ENCODE results near the gene SPHK2.

The SPHK2 gene

DNA sequence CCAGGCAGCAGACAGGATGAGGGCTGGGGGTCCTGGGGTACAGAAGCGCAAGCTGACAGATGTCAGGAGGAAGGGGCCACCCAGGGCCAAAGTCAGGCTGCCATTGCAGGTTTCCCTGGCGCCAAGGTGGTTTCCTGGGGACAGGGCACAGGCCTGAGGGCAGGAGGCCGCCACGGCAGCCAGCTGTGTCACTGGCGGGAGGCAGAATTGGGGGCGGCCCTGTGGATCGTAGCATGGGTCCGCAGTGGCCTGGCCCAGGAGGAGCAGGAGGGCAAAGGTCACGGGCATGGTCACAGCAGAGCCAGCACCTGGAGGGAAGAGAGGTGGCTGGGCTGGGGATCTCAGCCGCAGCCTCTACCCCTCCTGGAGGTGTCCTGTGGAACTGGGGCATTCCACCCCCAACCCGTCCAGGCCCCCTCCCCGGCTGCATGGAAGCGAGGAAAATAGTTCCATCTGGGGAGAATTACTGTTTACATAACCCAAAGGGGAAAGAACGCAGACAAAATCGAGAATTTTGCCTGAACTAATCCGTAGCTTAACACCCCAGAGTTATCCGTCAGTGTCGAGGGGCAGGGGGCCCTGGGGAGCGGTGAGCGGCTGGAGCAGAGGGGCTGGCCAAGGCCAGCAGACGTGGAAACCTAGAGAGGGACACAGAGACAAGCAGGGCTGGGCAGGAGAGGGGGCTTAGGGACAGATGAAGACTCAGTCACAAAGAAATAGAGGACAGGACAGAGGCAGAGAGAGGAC lies 51.6 kb downstream of the SPHK2 start (continued):
- TF ChIP-seq ZNF311 (tag by site-specific recombination; IDR thresholded peaks at IDR 0.05; ENCODE audit: borderline replicate concordance) (no peak), ZNF211 (tag by site-specific recombination; IDR thresholded peaks at IDR 0.05; ENCODE audit: low read depth) (no peak), REPIN1 (tag by site-specific recombination; IDR thresholded peaks at IDR 0.05; ENCODE audit: low read depth) (no peak), ZSCAN16 (tag by site-specific recombination; IDR thresholded peaks at IDR 0.05) (no peak), ZNF596 (tag by site-specific recombination; IDR thresholded peaks at IDR 0.05) (no peak), CTCF (tag by site-specific recombination; IDR thresholded peaks at IDR 0.05) (no peak), ZNF239 (tag by site-specific recombination; IDR thresholded peaks at IDR 0.05) (no peak), ZIC2 (tag by site-specific recombination; IDR thresholded peaks at IDR 0.05) (no peak)
- TF ChIP-seq, protein P1, sequence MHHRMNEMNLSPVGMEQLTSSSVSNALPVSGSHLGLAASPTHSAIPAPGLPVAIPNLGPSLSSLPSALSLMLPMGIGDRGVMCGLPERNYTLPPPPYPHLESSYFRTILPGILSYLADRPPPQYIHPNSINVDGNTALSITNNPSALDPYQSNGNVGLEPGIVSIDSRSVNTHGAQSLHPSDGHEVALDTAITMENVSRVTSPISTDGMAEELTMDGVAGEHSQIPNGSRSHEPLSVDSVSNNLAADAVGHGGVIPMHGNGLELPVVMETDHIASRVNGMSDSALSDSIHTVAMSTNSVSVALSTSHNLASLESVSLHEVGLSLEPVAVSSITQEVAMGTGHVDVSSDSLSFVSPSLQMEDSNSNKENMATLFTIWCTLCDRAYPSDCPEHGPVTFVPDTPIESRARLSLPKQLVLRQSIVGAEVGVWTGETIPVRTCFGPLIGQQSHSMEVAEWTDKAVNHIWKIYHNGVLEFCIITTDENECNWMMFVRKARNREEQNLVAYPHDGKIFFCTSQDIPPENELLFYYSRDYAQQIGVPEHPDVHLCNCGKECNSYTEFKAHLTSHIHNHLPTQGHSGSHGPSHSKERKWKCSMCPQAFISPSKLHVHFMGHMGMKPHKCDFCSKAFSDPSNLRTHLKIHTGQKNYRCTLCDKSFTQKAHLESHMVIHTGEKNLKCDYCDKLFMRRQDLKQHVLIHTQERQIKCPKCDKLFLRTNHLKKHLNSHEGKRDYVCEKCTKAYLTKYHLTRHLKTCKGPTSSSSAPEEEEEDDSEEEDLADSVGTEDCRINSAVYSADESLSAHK (tag by site-specific recombination; IDR thresholded peaks at IDR 0.05): no peak

- ChIA-PET POLR2A (no interaction called here), CTCF (interaction anchor here (1.0 to 1.1 kb wide), 2 partner anchors 34 to 124 kb away, joined by 3 read pairs; no protein-coding TSS in a partner anchor)
- Histone ChIP-seq H3K9me3 (ENCODE audit: control insufficient read depth, insufficient read depth, low read depth, low read length) (no peaks in the 10 kb centered on the region), H3K27ac (ENCODE audit: extremely low read depth, low read depth, low read length) (no peak overlapping the region), H3K36me3 (ENCODE audit: control insufficient read depth in 2 of 2, insufficient read depth in 1 of 2, low read length in 2 of 2) (no peaks in the 10 kb centered on the region), H3K4me1 (ENCODE audit: control insufficient read depth, insufficient read depth, low read length) (no peaks in the 10 kb centered on the region; the same call in 1 of the 2 replicates), H3K4me3 (ENCODE audit: low read depth, low read length) (no peak overlapping the region)
- no peak for TF ChIP-seq ZNF548 (tag by site-specific recombination; IDR thresholded peaks at IDR 0.05)
- no peak for TF ChIP-seq GFI1B (tag by site-specific recombination; IDR thresholded peaks at IDR 0.05)
- no peak for TF ChIP-seq ZNF660 (tag by site-specific recombination; IDR thresholded peaks at IDR 0.05)
- TF ChIP-seq ZNF223 (tag by site-specific recombination; IDR thresholded peaks at IDR 0.05): no peak
- no peak for TF ChIP-seq ZNF626 (tag by site-specific recombination; IDR thresholded peaks at IDR 0.05)
- TF ChIP-seq ZNF112 (tag by site-specific recombination; IDR thresholded peaks at IDR 0.05): no peak
- no peak for TF ChIP-seq ZNF10 (tag by site-specific recombination; IDR thresholded peaks at IDR 0.05)
- TF ChIP-seq KLF9 (tag by site-specific recombination; IDR thresholded peaks at IDR 0.05; ENCODE audit: low read depth): no peak
- no peak for TF ChIP-seq ZBTB11 (tag by site-specific recombination; conservative IDR thresholded peaks at IDR 0.05; ENCODE audit: low read depth)
- no peak for TF ChIP-seq ZNF48 (tag by site-specific recombination; IDR thresholded peaks at IDR 0.05)
- no peak for TF ChIP-seq ZNF202 (tag by site-specific recombination; IDR thresholded peaks at IDR 0.05; ENCODE audit: borderline replicate concordance)
- TF ChIP-seq ZNF776 (tag by site-specific recombination; IDR thresholded peaks at IDR 0.05; ENCODE audit: borderline replicate concordance): no peak
- no peak for TF ChIP-seq ZNF791 (tag by site-specific recombination; IDR thresholded peaks at IDR 0.05)
- TF ChIP-seq ZNF623 (tag by site-specific recombination; IDR thresholded peaks at IDR 0.05): no peak
- TF ChIP-seq ZNF571 (tag by site-specific recombination; IDR thresholded peaks at IDR 0.05): no peak
- no peak for TF ChIP-seq PRDM6 (tag by site-specific recombination; IDR thresholded peaks at IDR 0.05)
- no peak for TF ChIP-seq ZNF530 (tag by site-specific recombination; IDR thresholded peaks at IDR 0.05; ENCODE audit: low read depth)
- no peak for TF ChIP-seq KLF7 (tag by site-specific recombination; IDR thresholded peaks at IDR 0.05; ENCODE audit: borderline replicate concordance)
Measured at GRCh38 chr19:48671446-48671995, 52.2 kb downstream of the SPHK2 start.

Data from HEK293 (cell line).